Measurements from ENCODE around the gene OR4P4.

Gene OR4P4

DNA sequence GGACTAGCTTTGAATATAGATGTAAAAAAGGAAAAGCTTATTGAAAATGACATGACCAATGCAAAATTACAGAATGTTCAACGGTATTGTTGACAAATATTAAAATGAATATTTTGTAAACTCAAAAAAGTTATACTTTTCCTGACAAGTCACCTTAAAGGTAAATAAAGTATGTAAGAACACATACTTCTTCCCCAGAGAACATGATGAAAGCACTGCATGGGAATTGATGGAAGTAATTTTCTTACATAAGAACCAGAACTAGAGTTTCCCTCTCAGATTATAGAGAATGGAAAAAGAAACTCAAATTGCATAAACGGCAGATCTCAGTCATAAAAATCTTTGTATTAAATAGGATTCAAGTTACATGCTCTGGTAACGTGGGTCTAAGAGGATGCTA, at the start of gene OR4P4:
Gene OR4P4, plus strand, starts transcription at position 301 of the 400 bp plus-strand sequence.
- no peak for DNase-seq (ENCODE audit: low spot score)

DNA sequence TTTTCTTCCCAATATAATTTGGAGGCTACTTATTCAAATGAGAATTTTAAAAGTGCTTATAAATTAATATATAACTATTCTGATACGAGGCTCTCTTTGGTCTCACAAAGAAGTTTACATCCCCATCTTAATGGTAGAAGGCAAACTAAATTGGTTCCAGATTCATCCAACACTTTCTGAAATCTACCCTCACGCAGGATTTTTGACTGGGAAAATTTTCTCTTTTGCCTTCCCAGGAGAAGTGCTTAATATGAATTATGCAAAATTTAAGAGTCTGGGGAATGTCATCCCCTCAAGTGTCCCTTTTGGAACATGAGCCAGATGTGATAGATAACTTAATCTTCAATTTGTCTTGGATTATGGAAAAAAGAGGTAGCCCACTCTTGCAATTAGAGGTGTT, 27.4 kb upstream of the OR4P4 start, which contains the start of gene OR4C11:
Gene OR4C11, minus strand, starts transcription at position 101 of the 400 bp plus-strand sequence. CDS start 3,272 bp downstream, outside the sequence.
- no peak for DNase-seq (ENCODE audit: low spot score)

DNA sequence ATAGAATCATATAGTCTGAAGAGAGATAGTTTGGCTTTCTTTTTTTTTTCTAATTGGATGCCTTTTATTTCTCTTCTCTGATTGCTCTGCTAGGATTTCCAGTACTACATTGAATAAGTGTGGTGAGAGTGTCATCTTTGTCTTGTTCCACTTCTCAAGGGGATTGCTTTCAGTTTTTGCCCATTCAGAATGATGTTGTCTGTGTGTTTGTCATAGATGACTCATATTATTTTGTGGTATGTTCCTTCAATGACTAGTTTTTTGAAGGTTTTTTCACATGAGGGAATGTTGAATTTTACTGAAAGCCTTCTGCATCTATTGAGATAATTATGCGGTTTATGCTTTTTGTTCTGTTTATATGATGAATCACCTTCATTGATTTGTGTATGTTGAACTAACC, 10.4 kb upstream of the OR4P4 start:
- DNase-seq (ENCODE audit: low spot score): no peak

DNA sequence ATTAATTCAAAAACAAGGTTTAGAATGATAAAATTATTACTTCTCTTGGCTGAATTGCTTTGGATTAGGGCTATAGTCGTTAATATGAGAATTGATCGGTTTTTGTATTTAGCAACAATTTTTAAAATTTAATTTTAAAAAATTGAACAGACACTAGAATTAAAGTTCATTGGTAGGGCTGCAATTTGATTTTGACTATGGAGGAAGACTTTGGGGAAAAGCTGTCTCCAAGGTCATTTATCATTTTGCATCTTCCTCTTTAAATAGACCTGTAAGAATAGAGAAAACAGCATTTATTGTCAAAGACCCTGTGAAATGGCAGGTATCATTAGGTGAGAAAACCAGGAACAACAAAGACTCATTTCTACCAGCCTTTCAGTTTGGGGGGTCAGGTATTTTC, 13.1 kb downstream of the OR4P4 start, which contains the start of gene OR4S2:
Gene OR4S2, plus strand, starts transcription at position 301 of the 400 bp plus-strand sequence. CDS start 2,577 bp downstream, outside the sequence.
- DNase-seq (ENCODE audit: low spot score): no peak

DNA sequence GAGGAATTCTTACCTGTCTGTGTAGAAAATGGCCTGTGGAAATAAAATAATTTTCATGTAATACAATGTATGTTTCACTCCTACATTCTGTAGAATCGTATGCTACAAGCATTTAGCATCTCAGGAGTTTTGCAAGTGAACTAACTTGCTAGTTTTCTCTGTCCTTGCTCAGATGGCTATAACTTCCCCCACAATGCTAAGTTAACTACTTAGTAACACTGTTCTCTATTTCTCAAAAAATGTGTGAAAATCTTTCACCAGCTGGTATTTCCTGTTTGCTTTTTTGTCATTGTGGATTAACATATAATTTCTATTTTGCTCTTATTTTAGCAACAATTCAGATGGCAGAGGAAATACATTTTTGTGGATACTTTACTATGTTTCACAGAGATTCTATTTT, 17.6 kb downstream of the OR4P4 start:
- no peak for DNase-seq (ENCODE audit: low spot score)

GRCh38 chr11:55655096-55655495, 20.2 kb downstream of the OR4P4 start:
- no peak for DNase-seq (ENCODE audit: low spot score)

- no peak for DNase-seq (ENCODE audit: low spot score)
These were observed 23.2 kb downstream of the OR4P4 start for GRCh38 chr11:55658031-55658573.

- DNase-seq (ENCODE audit: low spot score): no peak
These were observed 23.7 kb downstream of the OR4P4 start for GRCh38 chr11:55658608-55659007.

DNA sequence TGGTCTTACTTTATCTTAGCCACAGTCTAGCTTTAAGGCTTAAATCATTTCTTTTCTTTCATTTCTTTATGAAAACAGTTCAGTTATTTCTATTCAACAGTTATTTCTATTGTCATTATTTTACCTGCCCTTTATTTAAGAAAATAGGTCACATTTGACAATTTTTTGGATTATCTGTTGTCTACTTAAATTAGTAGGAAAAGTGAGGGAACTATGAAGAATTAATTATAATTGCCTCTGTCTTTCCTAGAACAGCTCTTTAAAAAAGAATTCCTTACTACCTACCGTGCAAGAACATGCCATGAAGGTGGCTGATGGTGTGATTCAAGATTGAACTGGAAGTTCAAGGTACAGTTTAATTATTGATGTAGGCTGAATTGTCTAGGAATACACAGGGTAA, 27.0 kb downstream of the OR4P4 start, which contains the start of gene OR4C6:
Gene OR4C6, plus strand, starts transcription at position 301 of the 400 bp plus-strand sequence. CDS start 2,966 bp downstream, outside the sequence.
- DNase-seq (ENCODE audit: low spot score): no peak

DNA sequence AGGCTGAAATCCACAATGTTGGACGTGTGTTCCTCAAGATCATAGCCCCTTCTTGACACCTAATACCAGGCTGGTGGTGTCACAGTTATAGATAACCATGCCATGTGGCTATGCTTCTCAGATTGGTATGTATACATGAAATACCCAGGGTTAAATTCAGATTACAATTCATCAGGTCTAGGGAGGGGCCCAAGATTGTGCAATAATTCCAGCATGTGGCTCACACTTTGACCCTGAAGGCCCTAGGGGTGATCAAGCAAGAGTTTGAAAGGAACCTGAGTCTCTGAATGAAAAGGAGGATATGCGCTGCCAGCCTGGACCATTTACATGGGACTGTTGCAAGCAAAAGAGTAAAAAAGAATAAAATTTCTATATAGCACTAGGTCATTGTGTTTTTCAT, 34.5 kb downstream of the OR4P4 start:
- DNase-seq (ENCODE audit: low spot score): no peak

GRCh38 chr11:55673860-55674259, 38.9 kb downstream of the OR4P4 start:
- no peak for DNase-seq (ENCODE audit: low spot score)

Data from LoVo (cell line).